GM11168 (cell line): ENCODE measurements around the gene FBXL4.

Source experiments
- in situ Hi-C: fragments of 300-500 bp; cut with MboI; formaldehyde crosslinking; loops from one replicate; pipeline ENCODE4 v1.12.0; 2022; ENCODE audit warnings: low sequenced_read_pairs; ENCODE audit not compliant: unreplicated experiment

Gene FBXL4

DNA sequence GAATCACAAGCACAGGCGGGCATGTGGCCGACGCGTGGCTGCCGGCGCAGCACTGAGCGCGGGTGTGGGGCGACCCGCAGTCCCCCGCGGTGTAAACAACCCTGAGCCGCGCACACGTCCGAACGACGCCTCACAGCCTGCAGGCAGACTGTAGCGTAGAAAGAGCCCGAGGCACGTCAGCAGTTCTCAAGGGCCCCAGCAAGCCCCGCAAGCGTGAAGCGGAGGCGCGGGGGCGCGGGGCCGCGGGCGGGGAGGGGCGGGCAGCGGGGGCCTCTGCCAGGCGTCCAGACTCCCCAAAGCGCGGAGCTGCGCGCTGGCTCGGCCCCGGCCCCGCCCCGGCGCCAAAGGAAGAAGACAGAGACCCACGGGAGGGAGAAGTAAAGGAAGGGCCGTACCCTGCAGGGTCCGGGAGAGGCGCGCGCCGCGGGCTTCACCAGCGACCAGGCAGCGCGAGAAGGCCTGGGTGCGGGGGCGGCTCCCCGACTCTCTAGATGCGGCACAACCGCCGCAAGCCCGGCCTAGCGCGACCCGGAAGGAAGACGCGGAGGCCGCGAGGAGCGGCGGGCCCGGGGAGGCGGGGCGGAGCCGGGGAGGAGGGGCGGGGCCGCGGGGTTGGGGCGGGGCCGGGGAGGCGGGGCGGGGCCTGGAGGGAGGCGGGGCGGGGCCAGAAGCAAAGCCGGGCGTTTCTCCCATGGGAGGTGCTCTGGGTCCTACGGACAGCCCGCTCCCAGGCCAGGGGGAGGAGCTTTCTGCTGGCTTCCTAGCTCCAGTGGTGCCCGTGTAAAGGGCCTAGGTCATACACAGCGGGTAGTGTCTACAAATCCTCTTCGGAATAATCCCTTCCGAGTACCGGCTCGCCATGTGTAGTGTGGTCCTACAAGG lies at the start of gene FBXL4:
Gene FBXL4, minus strand, starts transcription at position 536 of the 882 bp plus-strand sequence. CDS start 20,958 bp downstream, outside the sequence.
- in situ Hi-C loops = no loop called here

DNA sequence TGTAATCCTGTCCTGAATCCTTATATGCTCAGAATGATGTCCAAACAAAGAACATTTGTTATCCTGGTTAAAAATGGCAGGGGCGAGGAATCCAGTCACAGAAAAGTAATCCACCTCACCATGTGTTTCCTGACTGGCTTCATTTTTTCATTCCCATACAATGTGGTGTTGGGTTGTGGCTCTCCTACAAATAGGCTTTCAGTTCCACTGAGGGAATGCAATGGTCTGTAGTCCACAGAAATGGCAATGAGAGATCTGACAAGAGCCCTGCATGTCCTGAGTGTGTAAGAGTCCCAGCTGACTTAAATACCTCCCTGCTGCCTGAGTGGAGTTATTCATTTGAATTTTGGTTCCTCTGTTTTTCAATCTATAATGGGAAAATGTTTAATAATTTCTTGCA lies 47.4 kb upstream of the FBXL4 start:
- in situ Hi-C loops = no loop called here

DNA sequence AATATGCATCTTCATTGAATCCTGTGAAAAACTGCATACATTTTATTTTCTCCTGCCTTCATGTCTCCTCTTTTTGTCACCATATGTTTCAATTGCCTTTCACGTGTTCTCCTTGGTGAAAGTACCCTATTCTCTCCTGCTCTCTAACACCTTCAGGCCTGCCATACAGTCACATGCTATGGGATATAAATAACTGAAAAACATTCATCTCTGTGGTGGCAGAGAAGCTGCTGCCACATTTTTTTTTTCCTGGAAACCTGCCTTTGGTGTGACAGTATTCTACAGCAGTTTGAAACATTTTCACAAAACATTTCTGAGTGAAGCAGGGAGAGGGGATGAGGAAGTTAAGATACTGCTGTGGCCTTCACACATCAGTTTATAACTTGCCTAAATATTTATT lies 44.8 kb upstream of the FBXL4 start:
- in situ Hi-C loops = no loop called here

DNA sequence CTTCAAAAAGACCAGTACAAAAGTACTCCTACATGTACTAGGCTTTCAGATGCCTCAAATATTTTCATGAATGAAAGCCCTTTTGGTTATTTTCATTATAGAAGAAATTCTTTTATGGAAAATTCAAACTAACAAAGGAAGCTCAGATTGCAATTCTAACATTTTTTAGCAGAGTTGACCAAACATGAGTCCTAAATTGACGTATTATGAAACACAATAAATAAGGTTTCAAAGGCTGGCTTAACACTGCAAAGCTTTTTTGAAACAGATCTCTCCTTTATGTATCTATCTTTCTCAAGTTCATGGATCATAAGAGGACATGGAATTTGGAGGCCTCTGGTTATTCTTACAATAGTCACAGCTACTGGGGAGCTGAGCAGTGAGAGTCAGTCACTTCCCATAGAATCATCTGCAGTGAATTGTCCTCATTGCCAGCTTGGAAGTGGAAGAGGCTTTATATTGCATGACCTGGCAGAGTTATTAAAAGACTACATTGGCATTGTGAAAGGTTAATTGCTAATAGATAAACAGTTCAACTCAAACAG lies 38.4 kb upstream of the FBXL4 start:
- in situ Hi-C loops = no loop called here

DNA sequence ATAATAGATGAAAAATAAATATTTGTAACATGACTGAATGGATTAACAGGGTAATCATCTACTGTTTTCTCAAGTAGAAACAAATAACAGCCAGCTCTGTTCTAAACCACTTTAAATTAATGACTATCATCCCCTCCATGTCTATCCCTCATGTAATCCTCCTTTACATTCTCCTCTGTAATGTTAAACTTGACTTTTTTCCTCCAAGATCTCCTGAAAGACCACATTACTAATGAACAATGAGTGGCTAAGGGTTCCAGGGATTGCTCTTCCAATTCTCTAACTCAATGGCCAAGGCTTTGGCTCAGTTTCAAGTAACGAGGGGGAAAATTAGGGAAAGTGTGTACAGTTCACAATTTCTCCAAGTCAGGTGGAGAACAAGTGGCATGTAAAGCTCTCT lies 37.6 kb upstream of the FBXL4 start:
- in situ Hi-C loops = no loop called here

GRCh38 chr6:98984121-98984520 lies 36.4 kb upstream of the FBXL4 start:
- in situ Hi-C loops = no loop called here

DNA sequence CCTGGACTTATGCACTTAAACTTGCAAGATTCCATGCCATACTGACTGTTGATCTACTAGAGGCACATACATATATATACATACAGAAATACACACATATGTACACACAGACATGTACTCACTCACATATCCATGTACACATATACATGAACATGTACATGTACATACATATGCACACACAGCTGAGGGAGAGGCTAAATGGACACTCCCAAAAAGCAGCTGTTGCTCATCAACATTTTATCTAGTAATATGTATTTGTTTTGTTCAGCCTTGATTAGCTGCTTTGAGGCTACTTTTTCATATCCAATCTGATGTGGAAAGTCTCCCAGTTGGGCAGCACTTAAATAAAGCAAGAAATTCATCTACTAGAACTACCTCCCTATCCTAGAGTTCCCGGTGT lies 33.7 kb upstream of the FBXL4 start:
- in situ Hi-C loops = no loop called here

DNA sequence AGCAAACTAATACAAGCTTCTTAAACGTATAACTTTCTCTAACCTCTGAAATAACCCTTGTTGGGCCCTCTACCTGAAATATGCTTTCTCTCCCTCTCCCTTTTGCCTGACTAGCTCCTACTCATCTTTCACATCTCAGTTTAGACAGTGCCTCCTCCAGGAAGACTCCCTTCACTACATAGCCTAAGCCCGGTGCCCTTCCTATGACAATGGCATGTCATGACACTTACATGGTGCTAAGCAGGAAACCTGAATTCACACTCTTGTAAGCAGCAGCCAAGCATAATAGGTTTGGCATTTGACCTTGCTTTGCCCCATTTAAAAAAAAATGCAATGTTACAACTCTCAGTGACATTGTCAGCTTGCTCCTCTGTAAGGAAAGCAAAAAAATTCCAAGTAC lies 33.1 kb upstream of the FBXL4 start:
- in situ Hi-C loops = no loop called here

GRCh38 chr6:98977671-98978292 lies 30.0 kb upstream of the FBXL4 start:
- in situ Hi-C loops = no loop called here

GRCh38 chr6:98976674-98977385 lies 29.1 kb upstream of the FBXL4 start:
- in situ Hi-C loops = no loop called here

DNA sequence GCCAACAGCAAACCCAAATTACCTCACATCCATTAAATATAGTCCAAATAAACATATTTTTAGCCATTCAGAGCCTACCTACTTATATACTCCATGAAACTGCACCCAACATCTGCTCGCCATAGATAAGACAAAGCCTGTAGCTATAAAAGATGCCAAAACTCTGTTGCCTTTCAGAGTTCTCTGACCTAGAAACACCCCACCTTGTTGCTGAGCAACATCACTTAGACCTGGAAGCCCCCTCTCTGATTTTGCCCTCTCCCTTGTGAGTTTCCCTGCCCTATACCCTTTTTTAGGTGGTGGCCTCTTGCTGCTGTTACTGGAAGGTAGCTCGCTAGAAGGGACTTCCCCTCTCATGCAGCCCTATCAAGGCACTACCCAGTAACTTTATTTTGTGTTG lies 27.7 kb upstream of the FBXL4 start:
- in situ Hi-C loops = no loop called here

DNA sequence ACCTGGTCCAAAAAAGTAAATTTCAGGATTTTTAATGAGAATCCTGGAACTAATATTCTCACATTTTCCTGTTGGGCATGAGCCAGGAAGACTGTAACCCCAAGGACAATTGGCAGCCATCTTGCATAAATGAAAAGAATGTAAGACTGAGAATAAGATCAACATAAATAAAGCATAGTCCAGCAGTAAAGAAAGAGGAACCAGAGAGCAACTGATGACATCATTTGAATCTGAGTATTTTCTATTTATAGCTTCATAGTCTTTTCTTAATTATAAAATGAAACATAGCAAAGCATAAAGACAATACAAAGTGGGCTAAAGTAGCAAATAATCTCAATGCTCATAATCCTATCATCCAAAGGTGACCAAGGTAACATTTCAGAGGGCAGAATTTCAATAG lies 26.6 kb upstream of the FBXL4 start:
- in situ Hi-C loops = no loop called here

- in situ Hi-C loops = no loop called here
Measured at GRCh38 chr6:98973571-98973970, 25.8 kb upstream of the FBXL4 start.

DNA sequence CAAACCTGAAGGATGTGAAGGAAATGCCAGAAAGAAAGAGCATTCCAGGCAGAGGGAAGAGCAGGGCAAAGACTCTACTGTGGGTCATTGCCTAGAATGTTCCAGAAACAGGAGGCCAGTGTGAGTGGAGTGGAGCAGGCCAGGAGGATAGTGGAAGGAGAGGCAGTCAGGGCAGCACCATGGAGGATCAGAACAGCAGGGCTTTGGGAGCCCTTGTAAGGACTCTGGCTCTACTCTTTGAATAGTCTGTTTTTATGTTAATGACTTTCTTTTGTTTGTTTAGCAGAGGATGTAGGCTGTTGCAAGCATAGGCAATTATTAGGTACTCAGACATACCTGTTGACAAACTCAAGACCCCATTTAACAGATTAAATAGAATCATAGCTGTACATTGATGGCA lies 23.6 kb upstream of the FBXL4 start:
- in situ Hi-C loops = no loop called here

GRCh38 chr6:98970469-98970868 lies 22.7 kb upstream of the FBXL4 start:
- in situ Hi-C loops = no loop called here

DNA sequence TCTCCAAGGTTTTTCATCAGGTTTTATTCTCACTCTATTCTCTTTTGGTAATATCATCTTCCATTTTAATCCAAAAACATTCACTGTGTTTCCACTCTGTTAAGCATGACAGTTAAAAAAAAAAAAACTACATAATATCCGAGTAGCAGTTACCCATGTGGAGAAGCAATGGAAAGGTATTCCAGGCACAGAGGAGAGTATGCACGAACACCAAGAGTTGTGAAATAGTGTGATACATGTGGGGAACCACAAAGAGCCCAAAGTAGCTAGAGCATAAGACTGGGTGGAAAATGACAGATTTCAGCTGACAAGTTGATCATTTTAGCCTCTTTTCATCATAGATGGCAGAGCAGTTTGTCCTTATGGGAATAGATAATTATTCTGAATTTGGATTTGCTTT lies 19.9 kb upstream of the FBXL4 start:
- in situ Hi-C loops = no loop called here

GRCh38 chr6:98959631-98960030 lies 11.9 kb upstream of the FBXL4 start:
- in situ Hi-C loops = no loop called here

DNA sequence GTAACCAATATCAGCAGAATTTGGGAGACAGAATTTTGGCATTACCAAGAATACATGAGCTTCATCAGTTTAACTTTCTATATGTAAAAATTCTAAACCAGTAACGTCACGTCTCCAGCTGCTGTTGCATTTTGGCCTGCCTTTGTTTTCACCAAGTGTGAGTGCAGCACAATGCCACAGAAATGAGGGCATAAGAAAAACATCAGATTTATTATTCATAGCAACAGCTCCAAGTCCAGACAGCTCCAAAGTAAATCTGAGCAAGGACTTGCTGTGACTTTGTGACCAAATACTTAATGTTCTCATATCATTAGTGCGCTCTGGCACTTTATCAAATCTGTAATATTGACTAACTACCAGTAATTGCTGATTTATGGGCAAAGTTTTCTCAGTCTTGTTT lies 11.0 kb upstream of the FBXL4 start:
- in situ Hi-C loops = no loop called here

GRCh38 chr6:98957450-98957849 lies 9.7 kb upstream of the FBXL4 start:
- in situ Hi-C loops = no loop called here

- in situ Hi-C loops = no loop called here
Measured at GRCh38 chr6:98949589-98949988, 1.8 kb upstream of the FBXL4 start.

DNA sequence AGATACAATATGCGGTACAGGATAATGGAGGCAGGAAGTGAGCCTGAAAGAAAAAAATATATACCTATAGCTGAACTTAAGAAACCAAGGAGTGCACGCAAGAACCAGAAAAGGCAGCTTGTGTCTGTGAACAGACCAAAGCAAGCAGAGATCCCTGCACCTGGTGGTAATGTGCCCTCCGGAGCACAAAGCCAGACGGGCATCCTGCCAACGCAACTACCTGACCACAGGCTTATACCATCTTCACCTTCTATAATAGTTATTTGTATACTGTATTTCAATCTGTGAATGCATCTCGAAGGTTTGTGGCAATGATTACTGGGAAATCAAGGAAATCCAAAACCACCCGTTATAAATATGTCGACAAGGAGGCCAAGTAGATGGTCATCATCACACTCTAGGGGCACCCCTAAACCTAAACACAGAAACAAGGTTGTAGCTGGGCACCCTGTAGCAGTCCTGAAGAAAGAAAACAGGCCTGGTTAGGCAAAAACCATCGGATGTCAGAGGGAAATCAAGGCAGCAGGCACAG lies 801 bp downstream of the FBXL4 start:
- in situ Hi-C loops = no loop called here
